ENCODE results near the gene ABI3BP.
A peak's percentile ranks its signal among the peaks of the same experiment; 100 is the strongest.

ABI3BP gene

GRCh38 chr3:100972301-100972844 is 20.8 kb downstream of the ABI3BP start:
- Histone ChIP-seq H3K27ac (no peak overlapping the region), H3K27me3 (no peaks in the 10 kb centered on the region), H3K4me1 (peaks cover 0 to 63% (median 11%) of the 10 kb centered on the region in 4 donors), H3K4me3 (no peak overlapping the region), H3K9me3 (no peaks in the 10 kb centered on the region), H3K36me3 (no peaks in the 10 kb centered on the region)
- DNase-seq = no peak
- TF ChIP-seq CTCF (IDR thresholded peaks at IDR 0.05) = no peak
- intact Hi-C loops (cut with DNase I; ENCODE audit: low total_unique reads) = no loop called here

- Histone ChIP-seq H3K4me1 (peaks cover 0 to 62% (median 11%) of the 10 kb centered on the region in 4 donors), H3K36me3 (no peaks in the 10 kb centered on the region), H3K27ac (no peak overlapping the region), H3K4me3 (no peak overlapping the region), H3K9me3 (no peaks in the 10 kb centered on the region), H3K27me3 (no peaks in the 10 kb centered on the region)
- no peak for TF ChIP-seq CTCF (IDR thresholded peaks at IDR 0.05)
- intact Hi-C loops (cut with DNase I; ENCODE audit: low total_unique reads) = no loop called here
- no peak for DNase-seq
Measured at GRCh38 chr3:100971798-100972197, 21.4 kb downstream of the ABI3BP start.

GRCh38 chr3:100970477-100970990 is 22.7 kb downstream of the ABI3BP start:
- H3K27me3 ChIP-seq = no peaks in the 10 kb centered on the region
- no peak overlapping the region for H3K27ac ChIP-seq
- no peak overlapping the region for H3K4me3 ChIP-seq
- peaks cover 0 to 49% (median 5%) of the 10 kb centered on the region in 4 donors for H3K4me1 ChIP-seq
- TF ChIP-seq CTCF (IDR thresholded peaks at IDR 0.05) = no peak
- intact Hi-C loops (cut with DNase I; ENCODE audit: low total_unique reads) = no loop called here
- no peak for DNase-seq
- H3K36me3 ChIP-seq = no peaks in the 10 kb centered on the region
- H3K9me3 ChIP-seq = no peaks in the 10 kb centered on the region

- DNase-seq = peak in 1 of 2 donors; percentile 37
- H3K4me3 ChIP-seq = no peak overlapping the region
- peaks cover 0 to 38% (median 5%) of the 10 kb centered on the region in 4 donors for H3K4me1 ChIP-seq
- TF ChIP-seq CTCF (IDR thresholded peaks at IDR 0.05) = no peak
- no peaks in the 10 kb centered on the region for H3K9me3 ChIP-seq
- no peak overlapping the region for H3K27ac ChIP-seq
- no peaks in the 10 kb centered on the region for H3K27me3 ChIP-seq
- intact Hi-C loops (cut with DNase I; ENCODE audit: low total_unique reads) = no loop called here
- H3K36me3 ChIP-seq = no peaks in the 10 kb centered on the region
Measured at GRCh38 chr3:100968932-100969906, 24.0 kb downstream of the ABI3BP start.

- Histone ChIP-seq H3K4me1 (peaks cover 0 to 14% (median 0%) of the 10 kb centered on the region in 4 donors), H3K9me3 (no peaks in the 10 kb centered on the region), H3K36me3 (no peaks in the 10 kb centered on the region), H3K27me3 (no peaks in the 10 kb centered on the region), H3K27ac (no peak overlapping the region), H3K4me3 (no peak overlapping the region)
- DNase-seq = no peak
- intact Hi-C loops (cut with DNase I; ENCODE audit: low total_unique reads) = no loop called here
- no peak for TF ChIP-seq CTCF (IDR thresholded peaks at IDR 0.05)
Measured at GRCh38 chr3:100966807-100967206, 26.4 kb downstream of the ABI3BP start.
